AG04449 (cell line): ENCODE measurements around the gene PDE7B.

Experiments
- CTCF ChIA-PET: fragments of 350-600 bp; formaldehyde crosslinking; extraction: SDS; loops from one replicate; lab custom pipeline; 2021; ENCODE audit warnings: antibody characterized with exemption; lab: Yijun Ruan, JAX
- POLR2A ChIA-PET: fragments of 400-600, 350-600 bp; formaldehyde crosslinking; extraction: SDS; loops from one replicate; lab custom pipeline; 2020; ENCODE audit warnings: antibody characterized with exemption, inconsistent platforms; lab: Yijun Ruan, JAX
- DNase-seq: peaks from one replicate; pipeline ENCODE4 v3.0.0-alpha.2; 2010; ENCODE audit warnings: low read depth, low spot score
- H3K4me3 ChIP-seq: 2 replicates; pipeline ENCODE4 v1.5.1; 2011; ENCODE audit warnings: low read depth, mild to moderate bottlenecking, control low read depth, low read length
- CTCF ChIP-seq: IDR thresholded peaks from one replicate; pipeline ENCODE4 v1.5.1; 2011; ENCODE audit warnings: mild to moderate bottlenecking, moderate library complexity, low read length, control low read depth, inconsistent platforms; ENCODE audit not compliant: insufficient read depth; ENCODE audit errors: missing control alignments

PDE7B gene

GRCh38 chr6:136114661-136115060 lies 263.2 kb downstream of the PDE7B start:
- TF ChIP-seq CTCF = no peak
- CTCF ChIA-PET = interaction anchor here (0.9 kb wide), 1 partner anchor 20 kb away, joined by 3 read pairs; no protein-coding TSS in a partner anchor
- no peak overlapping the region for H3K4me3 ChIP-seq
- POLR2A ChIA-PET = interaction anchor here (1.3 kb wide), 1 partner anchor 37 kb away, joined by 3 read pairs; no protein-coding TSS in a partner anchor
- no peak for DNase-seq

- no peak for DNase-seq
- TF ChIP-seq CTCF = no peak
- ChIA-PET POLR2A (no interaction called here), CTCF (no interaction called here)
- no peak overlapping the region for H3K4me3 ChIP-seq
Observed at GRCh38 chr6:136115941-136116340, 264.4 kb downstream of the PDE7B start.

GRCh38 chr6:136117081-136117480 lies 265.6 kb downstream of the PDE7B start:
- no peak overlapping the region for H3K4me3 ChIP-seq
- DNase-seq = no peak
- POLR2A ChIA-PET = no interaction called here
- TF ChIP-seq CTCF = no peak
- CTCF ChIA-PET = interaction anchor here (1.2 kb wide), 1 partner anchor 178 kb away, joined by 3 read pairs; no protein-coding TSS in a partner anchor

GRCh38 chr6:136118787-136119186 lies 267.3 kb downstream of the PDE7B start:
- DNase-seq = no peak
- POLR2A ChIA-PET = interaction anchor here (0.6 kb wide), 1 partner anchor 267 kb away, joined by 6 read pairs; no protein-coding TSS in a partner anchor
- CTCF ChIA-PET = interaction anchor here (1.9 kb wide), 1 partner anchor 9 kb away, joined by 4 read pairs; no protein-coding TSS in a partner anchor
- TF ChIP-seq CTCF = no peak
- H3K4me3 ChIP-seq = no peak overlapping the region

GRCh38 chr6:136123468-136123867 lies 272.0 kb downstream of the PDE7B start:
- CTCF ChIA-PET = interaction anchor here (0.9 kb wide), 1 partner anchor 45 kb away, joined by 3 read pairs; no protein-coding TSS in a partner anchor

More at GRCh38 chr6:136123468-136123867, 272.0 kb downstream of the PDE7B start:
- no peak for TF ChIP-seq CTCF
- peak; percentile 16 for DNase-seq
- POLR2A ChIA-PET = no interaction called here
- no peak overlapping the region for H3K4me3 ChIP-seq
